Right lung (tissue), 5 donors: ENCODE measurements around the gene MAGEA9B. TPM values are rescaled to one million over a fixed set of nuclear protein-coding genes. Genes with fewer than 3 reads are reported as not detected.
"Not testable (repeated sequence)": the region's sequence is repeated elsewhere in the genome, so short reads cannot be mapped to it uniquely, and the experiment has no call there.

Source experiments
- DNase-seq, 2 donors: peaks; one replicate each; pipeline ENCODE4 v3.0.0-alpha.2; 2013
- polyA plus RNA-seq, 5 donors: library from polyadenylated mRNA; unstranded; fragments of 120-200 nt; gene quantifications; one replicate each; pipeline versions ENCODE4 v1.2.1 to v1.2.3, GENCODE V29; 2013; ENCODE audit warnings: inconsistent platforms in 1 of 5, low replicate concordance in 1 of 5; ENCODE audit not compliant: insufficient read length in 5 of 5, insufficient read depth in 1 of 5

Gene MAGEA9B
- polyA plus RNA-seq, 5 donors: not detected

DNA sequence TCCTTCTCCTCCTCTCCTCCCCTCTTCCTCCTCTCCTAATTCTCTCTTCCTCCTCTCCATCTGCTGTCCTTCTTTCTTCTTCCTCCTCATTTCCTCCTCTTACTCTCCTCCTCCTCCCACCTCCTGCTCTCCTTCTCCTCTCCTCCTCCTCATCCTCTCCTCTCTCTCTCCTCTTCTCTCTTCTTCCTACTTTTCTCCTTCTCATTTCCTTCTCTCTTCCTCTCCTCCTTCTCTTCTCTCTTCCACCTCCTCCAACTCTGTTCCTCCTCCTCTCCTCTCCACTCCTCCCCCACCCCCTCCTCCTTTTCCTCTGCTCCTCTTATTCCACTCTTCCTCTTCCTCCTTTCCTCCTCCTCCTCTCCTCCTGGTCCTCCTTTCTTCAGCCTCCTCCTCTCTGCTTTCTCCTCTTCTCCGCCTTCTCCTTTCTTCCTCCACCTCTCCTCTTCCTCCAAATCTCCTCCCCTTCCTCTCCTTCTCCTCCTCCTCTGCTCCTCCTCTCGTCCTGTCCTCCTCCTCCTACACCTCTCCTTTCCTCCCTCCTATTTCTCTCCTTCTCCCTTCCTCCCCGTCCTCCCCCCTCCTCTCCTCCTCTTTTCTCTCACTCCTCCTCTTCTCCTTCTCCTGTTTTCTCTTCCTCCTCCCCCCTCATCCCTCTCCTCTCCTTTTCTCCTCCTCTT, 52.2 kb downstream of the MAGEA9B start:
- DNase-seq: not testable (repeated sequence)

DNA sequence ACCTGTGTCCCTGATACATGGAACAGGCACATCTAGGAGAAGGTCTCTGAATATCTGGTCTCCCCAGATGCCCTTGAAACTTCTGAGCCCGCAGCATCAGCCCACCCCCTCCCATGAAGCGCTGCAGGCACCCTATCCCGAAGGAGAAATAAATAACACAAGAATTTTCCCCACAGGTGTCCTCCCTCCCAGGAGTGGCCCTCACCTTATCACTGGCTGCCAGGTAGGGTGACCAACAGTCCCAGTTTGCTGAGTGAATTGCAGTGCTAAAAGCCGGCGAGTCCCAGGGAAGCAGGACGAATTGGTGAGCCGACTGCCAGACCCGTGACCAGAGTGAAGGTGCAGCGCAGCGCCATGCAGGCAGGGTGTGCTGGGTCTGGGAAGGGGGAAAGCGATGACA, 53.3 kb downstream of the MAGEA9B start:
- DNase-seq: not testable (repeated sequence)

DNA sequence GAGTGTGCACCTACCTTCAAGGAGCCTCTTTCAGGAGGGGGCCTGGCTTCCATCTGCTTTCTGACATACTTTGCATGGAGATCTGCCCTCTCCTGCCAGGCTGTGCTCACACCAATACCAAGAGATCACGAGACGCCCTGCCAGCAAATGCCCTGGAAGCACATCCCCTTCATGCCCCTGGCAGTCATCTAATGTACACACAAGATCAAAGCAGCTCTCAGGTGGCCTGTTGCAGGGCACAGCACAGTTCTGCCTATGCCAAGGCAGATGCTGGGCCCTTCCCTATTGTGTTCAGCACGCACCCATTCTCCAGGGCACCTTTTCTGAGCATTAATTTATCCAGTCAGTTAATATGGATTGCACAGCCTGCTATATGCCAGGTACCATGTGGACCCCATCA, 54.4 kb downstream of the MAGEA9B start:
- DNase-seq: not testable (repeated sequence)

Other genes with a start within 250 kb of the MAGEA9B start
- 10 to 100 TPM; 29.6 to 42.9 (median 37.4) TPM for gene IDS, start 82.2 kb downstream of the MAGEA9B start, polyA plus RNA-seq
- 10 to 100 TPM; 15.5 to 21.5 (median 17.8) TPM for gene EOLA1, start 46.4 kb downstream of the MAGEA9B start, polyA plus RNA-seq
- gene HSFX3, start 37.5 kb downstream of the MAGEA9B start, polyA plus RNA-seq: under 1 TPM in 1 of 5 donors, not detected in 4; 0.19 TPM
- gene HSFX2, start 7.9 kb upstream of the MAGEA9B start, polyA plus RNA-seq: 1 to 10 TPM in 1 of 5 donors, under 1 TPM in 1, not detected in 3; 0.80 to 1.1 TPM
- gene TMEM185A, start 44.3 kb upstream of the MAGEA9B start, polyA plus RNA-seq: 10 to 100 TPM; 31.9 to 48.3 (median 39.9) TPM
- gene MAGEA11, start 124.6 kb upstream of the MAGEA9B start, polyA plus RNA-seq: not detected
- gene HSFX1, start 186.6 kb upstream of the MAGEA9B start, polyA plus RNA-seq: 1 to 10 TPM; 1.4 to 3.6 (median 2.5) TPM
- gene MAGEA9, start 194.5 kb upstream of the MAGEA9B start, polyA plus RNA-seq: not detected